NCI-H1694 treated with DMSO at 0.1 percent for 48 hours (cell line): ENCODE measurements around the gene DNAJC22.
"Not testable (repeated sequence)": the region's sequence is repeated elsewhere in the genome, so short reads cannot be mapped to it uniquely, and the experiment has no call there.

Experiments
- DNase-seq: peaks from one replicate; lab custom pipeline; 2025; lab: John Stamatoyannopoulos, UW

The DNAJC22 gene

GRCh38 chr12:49370539-49370938 is 23.9 kb downstream of the DNAJC22 start:
- no peak for DNase-seq

- no peak for DNase-seq
These were observed 28.7 kb downstream of the DNAJC22 start for GRCh38 chr12:49375406-49375805.

GRCh38 chr12:49377386-49377785 is 30.7 kb downstream of the DNAJC22 start:
- no peak for DNase-seq

GRCh38 chr12:49380184-49380583 is 33.5 kb downstream of the DNAJC22 start:
- not testable (repeated sequence) for DNase-seq

- DNase-seq = no peak
These were observed 42.1 kb downstream of the DNAJC22 start for GRCh38 chr12:49388682-49389386.

- no peak for DNase-seq
These were observed 42.7 kb downstream of the DNAJC22 start for GRCh38 chr12:49389387-49389703.

GRCh38 chr12:49397000-49397399 is 50.3 kb downstream of the DNAJC22 start:
- DNase-seq = no peak

GRCh38 chr12:49400304-49400703 is 53.6 kb downstream of the DNAJC22 start:
- DNase-seq = no peak
